Fibroblast of mammary gland (primary cell): ENCODE measurements around the gene TTLL9.

Source experiments
- DNase-seq: peaks from one replicate; pipeline ENCODE4 v3.0.0-alpha.2; 2010; ENCODE audit warnings: low read depth
- H3K4me3 ChIP-seq: 2 replicates; pipeline ENCODE4 v1.5.1; 2011; ENCODE audit warnings: low read depth, mild to moderate bottlenecking, low read length, moderate library complexity; ENCODE audit not compliant: control insufficient read depth
- CTCF ChIP-seq: conservative IDR thresholded peaks from 2 replicates; pipeline ENCODE4 v1.5.1; 2011; ENCODE audit warnings: low read depth, low read length, inconsistent platforms; ENCODE audit not compliant: control insufficient read depth, insufficient read depth

The TTLL9 gene

GRCh38 chr20:31851240-31851955 is 19.0 kb upstream of the TTLL9 start:
- no peak for DNase-seq
- no peak overlapping the region for H3K4me3 ChIP-seq
- TF ChIP-seq CTCF: no peak

GRCh38 chr20:31853481-31853880 is 17.0 kb upstream of the TTLL9 start:
- DNase-seq: no peak
- TF ChIP-seq CTCF: no peak
- H3K4me3 ChIP-seq: no peak overlapping the region

GRCh38 chr20:31856516-31856915 is 13.9 kb upstream of the TTLL9 start:
- no peak for DNase-seq
- TF ChIP-seq CTCF: no peak
- H3K4me3 ChIP-seq: no peak overlapping the region

- no peak for TF ChIP-seq CTCF
- H3K4me3 ChIP-seq: no peak overlapping the region
- DNase-seq: no peak
These were observed 12.3 kb upstream of the TTLL9 start for GRCh38 chr20:31857861-31858759.

- no peak for TF ChIP-seq CTCF
- no peak overlapping the region for H3K4me3 ChIP-seq
- no peak for DNase-seq
These were observed 11.7 kb upstream of the TTLL9 start for GRCh38 chr20:31858760-31859083.

GRCh38 chr20:31859266-31859997 is 11.0 kb upstream of the TTLL9 start:
- DNase-seq: no peak
- no peak for TF ChIP-seq CTCF
- no peak overlapping the region for H3K4me3 ChIP-seq
